Stimulated activated naive CD4-positive, alpha-beta T cell (primary cell): Measurements from ENCODE around the gene AOAH.
"Not testable (repeated sequence)": the region's sequence is repeated elsewhere in the genome, so short reads cannot be mapped to it uniquely, and the experiment has no call there.

Experiments
- DNase-seq, 6 experiments: peaks; one replicate each; lab custom pipeline; 2025; lab: John Stamatoyannopoulos, UW

Gene AOAH

GRCh38 chr7:36468370-36469101, 255.8 kb downstream of the AOAH start:
- no peak for DNase-seq

GRCh38 chr7:36466001-36466400, 258.3 kb downstream of the AOAH start:
- DNase-seq, result not testable (repeated sequence)

- DNase-seq, result no peak
Observed at GRCh38 chr7:36464271-36464670, 260.0 kb downstream of the AOAH start.
